Ureter (tissue), 1 donor: ENCODE results near the gene CPLANE2. TPM values are rescaled to one million over a fixed set of nuclear protein-coding genes. Genes with fewer than 3 reads are reported as not detected.
"Not testable (repeated sequence)": the region's sequence is repeated elsewhere in the genome, so short reads cannot be mapped to it uniquely, and the experiment has no call there.

Source experiments
- DNase-seq: peaks from one replicate; pipeline ENCODE4 v3.0.0-alpha.2; 2020; ENCODE audit warnings: low spot score
- total RNA-seq: library from RNA; stranded (reverse); gene quantifications from one replicate; pipeline ENCODE4 v1.2.4, GENCODE V29; 2023
- donor health status: DM: yes; HTN: yes; CAD: no.

Gene CPLANE2
- total RNA-seq, 1 donor from 2014 or later = 9.0 TPM

- peak; percentile 89 for DNase-seq
These were observed 11.9 kb upstream of the CPLANE2 start for GRCh38 chr1:16248603-16249516.

DNA sequence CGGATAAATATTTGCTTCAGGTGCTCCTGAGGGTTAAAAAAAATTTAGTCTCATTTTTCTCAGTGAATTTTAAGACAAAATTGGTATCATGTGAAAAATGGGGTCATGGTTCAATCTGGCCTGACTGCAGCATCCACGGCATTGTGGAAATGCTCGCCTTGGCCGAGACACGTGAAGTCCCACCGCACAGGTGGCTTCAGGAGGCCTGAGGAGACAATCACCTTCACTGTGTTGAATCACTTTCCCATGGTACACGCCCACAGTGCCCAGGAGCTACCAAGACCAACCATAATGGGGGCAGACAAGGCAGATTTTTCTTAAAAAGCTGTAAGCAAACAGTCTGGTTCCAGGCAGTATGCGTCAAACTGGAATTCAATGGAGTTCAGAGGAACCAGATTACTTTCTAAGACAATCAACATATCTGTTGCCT, 11.0 kb upstream of the CPLANE2 start:
- DNase-seq = no peak

- no peak for DNase-seq
These were observed 10.5 kb upstream of the CPLANE2 start for GRCh38 chr1:16247441-16247840.

- no peak for DNase-seq
These were observed 10.0 kb upstream of the CPLANE2 start for GRCh38 chr1:16246961-16247360.

GRCh38 chr1:16246239-16246638, 9.3 kb upstream of the CPLANE2 start:
- DNase-seq = not testable (repeated sequence)

- no peak for DNase-seq
These were observed 8.7 kb upstream of the CPLANE2 start for GRCh38 chr1:16245476-16246196.

DNA sequence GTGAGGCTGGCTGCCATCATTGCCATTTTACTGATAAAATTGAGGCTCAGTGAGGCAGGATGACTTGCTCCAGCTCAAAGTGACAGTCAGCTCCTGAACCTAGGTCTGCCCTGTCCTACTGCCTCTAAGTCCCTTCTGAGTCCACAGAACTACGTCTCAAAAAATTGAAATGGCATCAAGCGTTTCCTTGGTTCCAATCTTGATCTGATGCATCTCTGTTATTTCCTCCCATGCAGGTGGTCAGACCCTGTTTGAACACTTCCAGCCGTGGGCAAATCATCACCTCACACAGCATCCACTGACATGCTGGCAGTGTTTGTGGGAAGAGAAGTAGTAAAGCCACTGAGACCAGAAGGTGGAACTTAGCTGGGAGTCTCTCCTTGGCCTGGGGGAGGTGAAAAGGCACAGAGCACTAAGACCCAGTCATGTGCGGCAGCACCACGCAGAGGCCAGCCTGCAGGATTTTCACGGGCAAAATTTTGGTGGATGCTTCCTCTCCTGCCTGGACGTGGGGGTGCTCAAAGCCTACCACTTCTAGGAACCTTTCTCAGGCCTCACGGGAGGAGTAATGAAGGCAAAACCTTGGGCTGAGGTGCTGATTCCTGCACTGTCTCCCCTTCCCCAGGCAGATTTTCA, 7.8 kb upstream of the CPLANE2 start:
- DNase-seq = no peak

DNA sequence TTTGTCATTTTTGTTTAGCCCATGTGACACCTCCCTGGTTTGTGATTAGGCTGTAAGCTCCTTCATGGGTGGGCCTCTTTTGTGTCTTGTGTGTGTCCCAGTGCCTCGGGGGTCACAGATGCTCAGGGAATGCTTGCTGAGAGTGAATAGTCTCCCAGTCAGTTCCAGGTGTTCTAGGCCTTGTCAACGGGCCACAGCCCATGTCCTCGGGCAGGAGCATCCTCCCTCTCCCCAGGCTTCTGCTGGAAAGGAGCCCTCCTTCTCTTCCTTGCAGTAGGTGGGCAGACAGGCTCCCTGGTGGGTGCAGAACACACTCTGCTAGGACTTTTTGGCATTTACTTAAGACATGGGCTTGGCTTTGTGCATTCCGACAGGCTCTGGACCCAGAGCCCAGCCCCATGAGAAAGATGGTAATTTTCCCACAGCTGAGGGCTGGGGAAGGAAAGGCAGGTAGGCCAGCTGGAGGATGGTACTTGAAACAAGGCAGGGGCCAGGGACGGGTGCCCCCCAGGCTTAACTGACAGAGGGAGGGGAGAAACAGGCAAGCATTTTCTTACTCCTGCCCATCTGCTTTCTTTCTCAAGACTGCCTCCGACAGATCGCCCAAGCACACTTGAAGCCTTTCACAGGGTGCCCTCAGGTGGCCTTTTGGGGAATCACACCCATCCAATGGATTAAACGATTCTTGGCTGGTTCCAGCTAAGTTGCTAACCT, 7.1 kb upstream of the CPLANE2 start:
- DNase-seq = peak; percentile 87

- DNase-seq = no peak
These were observed 6.2 kb upstream of the CPLANE2 start for GRCh38 chr1:16243215-16243610.

DNA sequence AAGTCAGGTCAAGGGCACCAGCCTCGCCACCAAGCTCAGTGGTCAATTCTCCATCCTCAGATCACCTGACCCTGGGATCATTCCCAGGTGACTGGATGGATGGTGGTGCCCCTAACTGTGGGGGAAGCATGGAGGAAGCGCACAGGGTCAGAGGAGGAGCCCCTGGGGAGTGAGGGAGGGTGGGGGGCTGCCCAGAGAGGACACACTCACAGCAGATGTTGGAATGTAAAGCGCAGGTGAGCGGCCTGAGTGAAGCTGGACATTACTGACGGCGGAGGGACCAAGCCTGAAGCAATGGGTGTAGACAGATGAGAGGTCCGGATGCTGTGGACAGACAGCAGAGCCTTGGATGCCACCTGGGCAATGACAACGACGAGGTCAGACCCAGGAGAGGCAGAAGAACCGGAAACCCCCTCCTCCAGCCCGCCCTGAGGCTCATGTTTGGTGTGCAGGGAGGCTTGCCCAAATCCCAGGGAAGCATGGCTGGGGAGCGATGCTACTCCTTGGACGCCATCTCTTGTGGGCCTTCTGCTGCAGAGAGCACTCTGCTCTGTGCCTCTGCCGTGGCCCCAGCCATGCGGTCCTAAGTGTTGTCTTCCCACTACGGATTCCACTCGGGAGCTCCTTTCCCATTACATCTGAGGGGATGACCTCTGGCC, 5.7 kb upstream of the CPLANE2 start:
- no peak for DNase-seq

DNA sequence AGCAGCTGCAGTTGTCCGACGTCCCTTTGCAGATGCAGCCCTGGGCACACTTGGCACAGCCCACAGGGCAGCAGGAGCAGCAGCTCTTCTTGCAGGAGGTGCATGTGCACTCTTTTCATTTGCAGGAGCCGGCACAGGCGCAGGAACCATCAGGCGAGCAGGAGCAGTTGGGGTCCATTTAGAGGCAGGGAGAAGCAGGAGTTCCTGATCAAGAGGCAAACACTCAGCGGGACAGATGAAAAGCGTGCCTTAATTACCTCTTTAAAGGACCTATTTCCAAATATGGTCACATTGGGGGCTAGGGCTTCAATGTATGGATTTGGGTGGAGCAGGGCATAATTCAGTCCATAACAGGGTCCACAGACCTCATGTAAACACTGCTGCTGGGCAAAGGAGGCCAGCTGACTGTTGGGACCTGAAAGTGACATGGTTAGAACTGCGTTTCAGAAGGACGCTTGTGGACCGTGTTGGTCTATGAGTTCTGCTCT, 4.3 kb upstream of the CPLANE2 start:
- DNase-seq = no peak

GRCh38 chr1:16239972-16240491, 3.0 kb upstream of the CPLANE2 start:
- no peak for DNase-seq

- no peak for DNase-seq
These were observed 404 bp upstream of the CPLANE2 start for GRCh38 chr1:16237343-16237830.

GRCh38 chr1:16235944-16236510, 956 bp downstream of the CPLANE2 start:
- no peak for DNase-seq

GRCh38 chr1:16235347-16235746, 1.6 kb downstream of the CPLANE2 start:
- no peak for DNase-seq

DNA sequence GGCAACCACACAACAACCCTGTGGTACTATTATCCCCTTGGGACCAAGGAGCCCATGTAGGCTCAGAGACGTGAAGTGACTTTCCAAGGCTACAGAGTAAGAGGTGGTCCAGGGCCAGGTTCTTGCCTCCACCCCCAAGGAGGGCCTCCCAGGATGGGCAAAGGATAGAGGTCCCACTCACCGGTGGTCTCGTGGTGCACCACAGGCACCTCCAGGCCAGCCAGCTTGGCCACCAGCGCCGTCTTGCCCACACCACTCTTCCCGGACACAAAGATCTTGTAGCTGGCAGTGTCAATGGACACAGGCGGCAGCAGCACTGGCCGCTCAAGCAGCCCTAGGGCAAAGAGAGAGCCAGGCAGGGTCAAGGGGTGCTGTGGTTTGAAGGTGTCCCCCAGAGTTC, 3.6 kb downstream of the CPLANE2 start:
- DNase-seq = no peak

- DNase-seq = no peak
These were observed 4.7 kb downstream of the CPLANE2 start for GRCh38 chr1:16232316-16232710.

GRCh38 chr1:16231331-16232315, 5.4 kb downstream of the CPLANE2 start:
- DNase-seq = no peak

- DNase-seq = no peak
These were observed 6.2 kb downstream of the CPLANE2 start for GRCh38 chr1:16230744-16231143.
